Measurements from ENCODE around the gene PPP2R2D. TPM values are rescaled to one million over a fixed set of nuclear protein-coding genes. Genes with fewer than 3 reads are reported as not detected.
"Not testable (repeated sequence)": the region's sequence is repeated elsewhere in the genome, so short reads cannot be mapped to it uniquely, and the experiment has no call there.

The PPP2R2D gene
- polyA plus RNA-seq, 4 donors: 38.5 to 49.8 (median 44.9) TPM

GRCh38 chr10:131866673-131867072 lies 34.1 kb upstream of the PPP2R2D start:
- DNase-seq (ENCODE audit: low read depth in 4 of 4, low spot score in 3 of 4): no peak

- no peak for DNase-seq (ENCODE audit: low read depth in 4 of 4, low spot score in 3 of 4)
Measured at GRCh38 chr10:131868436-131868835, 32.4 kb upstream of the PPP2R2D start.

GRCh38 chr10:131869344-131869743 lies 31.5 kb upstream of the PPP2R2D start:
- DNase-seq (ENCODE audit: low read depth in 4 of 4, low spot score in 3 of 4): no peak

- no peak for DNase-seq (ENCODE audit: low read depth in 4 of 4, low spot score in 3 of 4)
Measured at GRCh38 chr10:131870411-131870810, 30.4 kb upstream of the PPP2R2D start.

GRCh38 chr10:131870831-131871672 lies 29.8 kb upstream of the PPP2R2D start:
- DNase-seq (ENCODE audit: low read depth in 4 of 4, low spot score in 3 of 4): no peak

- DNase-seq (ENCODE audit: low read depth in 4 of 4, low spot score in 3 of 4): no peak
Measured at GRCh38 chr10:131871673-131872005, 29.2 kb upstream of the PPP2R2D start.

GRCh38 chr10:131872011-131872826 lies 28.6 kb upstream of the PPP2R2D start:
- no peak for DNase-seq (ENCODE audit: low read depth in 4 of 4, low spot score in 3 of 4)

GRCh38 chr10:131872827-131873375 lies 27.9 kb upstream of the PPP2R2D start:
- DNase-seq (ENCODE audit: low read depth in 4 of 4, low spot score in 3 of 4): no peak

GRCh38 chr10:131874991-131875451 lies 25.8 kb upstream of the PPP2R2D start:
- DNase-seq (ENCODE audit: low read depth in 4 of 4, low spot score in 3 of 4): peak in 3 of 4 donors; percentile 67 to 75 (median 71)

GRCh38 chr10:131875501-131875900 lies 25.3 kb upstream of the PPP2R2D start:
- no peak for DNase-seq (ENCODE audit: low read depth in 4 of 4, low spot score in 3 of 4)

- DNase-seq (ENCODE audit: low read depth in 4 of 4, low spot score in 3 of 4): no peak
Measured at GRCh38 chr10:131876017-131876416, 24.8 kb upstream of the PPP2R2D start.

GRCh38 chr10:131876508-131876907 lies 24.3 kb upstream of the PPP2R2D start:
- DNase-seq (ENCODE audit: low read depth in 4 of 4, low spot score in 3 of 4): no peak

GRCh38 chr10:131880016-131880590 lies 20.7 kb upstream of the PPP2R2D start:
- no peak for DNase-seq (ENCODE audit: low read depth in 4 of 4, low spot score in 3 of 4)

- DNase-seq (ENCODE audit: low read depth in 4 of 4, low spot score in 3 of 4): no peak
Measured at GRCh38 chr10:131881104-131881880, 19.5 kb upstream of the PPP2R2D start.

GRCh38 chr10:131882151-131882550 lies 18.7 kb upstream of the PPP2R2D start:
- DNase-seq (ENCODE audit: low read depth in 4 of 4, low spot score in 3 of 4): no peak

- no peak for DNase-seq (ENCODE audit: low read depth in 4 of 4, low spot score in 3 of 4)
Measured at GRCh38 chr10:131882590-131883451, 18.0 kb upstream of the PPP2R2D start.

- DNase-seq (ENCODE audit: low read depth in 4 of 4, low spot score in 3 of 4): not testable (repeated sequence)
Measured at GRCh38 chr10:131883621-131884393, 17.0 kb upstream of the PPP2R2D start.

GRCh38 chr10:131885391-131886165 lies 15.2 kb upstream of the PPP2R2D start:
- DNase-seq (ENCODE audit: low read depth in 4 of 4, low spot score in 3 of 4): peak in 1 of 4 donors; percentile 50

Measured in left renal pelvis (tissue), 4 donors.